Measurements from ENCODE around the gene CD46.
"Not testable (repeated sequence)": the region's sequence is repeated elsewhere in the genome, so short reads cannot be mapped to it uniquely, and the experiment has no call there.

CD46 gene

DNA sequence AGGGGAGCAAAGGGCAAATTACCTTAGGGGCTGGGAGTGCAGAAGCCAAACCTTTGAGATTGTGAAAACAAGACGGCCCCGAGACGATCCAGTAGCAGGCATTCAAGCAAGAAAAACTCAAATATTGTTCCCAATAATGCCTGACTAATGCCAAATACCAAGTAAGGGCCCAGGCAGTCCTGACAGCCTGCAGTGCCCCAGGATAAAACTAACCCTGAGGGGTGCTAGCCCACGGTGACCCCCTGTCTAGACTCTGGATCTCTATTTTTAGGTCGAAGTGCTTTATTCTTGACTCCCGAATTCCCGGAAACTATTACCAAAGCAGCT lies 428 bp upstream of the CD46 start:
- not testable (repeated sequence) for DNase-seq (ENCODE audit: low spot score)

DNA sequence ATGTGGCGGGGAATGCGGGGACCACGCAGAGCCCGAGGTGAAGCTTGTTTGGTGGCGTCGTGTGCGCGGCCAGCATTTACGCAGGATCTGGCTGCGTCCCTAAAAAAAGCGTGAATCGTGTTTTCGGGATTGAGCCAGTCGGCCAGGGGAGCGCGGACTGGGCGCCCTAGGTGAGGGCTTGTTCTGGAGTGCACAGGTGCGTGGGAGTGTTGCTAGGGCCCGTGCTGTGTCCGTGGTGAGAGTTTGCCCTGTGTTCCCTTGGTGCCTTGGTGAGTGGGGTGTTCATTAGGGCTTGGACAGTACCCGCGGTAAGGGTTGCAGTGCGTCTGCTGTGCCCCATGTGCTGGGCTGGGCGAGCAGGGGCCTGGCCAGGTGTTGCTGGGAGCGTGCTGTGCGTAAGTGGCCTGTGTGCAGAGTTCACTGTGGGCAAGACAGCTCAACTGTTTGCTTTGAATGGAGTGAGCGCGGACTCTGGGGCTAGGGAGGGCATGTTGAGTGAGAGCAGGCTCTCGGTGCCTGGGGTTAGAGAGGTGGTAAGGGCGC lies 673 bp downstream of the CD46 start:
- no peak for DNase-seq (ENCODE audit: low spot score)

DNA sequence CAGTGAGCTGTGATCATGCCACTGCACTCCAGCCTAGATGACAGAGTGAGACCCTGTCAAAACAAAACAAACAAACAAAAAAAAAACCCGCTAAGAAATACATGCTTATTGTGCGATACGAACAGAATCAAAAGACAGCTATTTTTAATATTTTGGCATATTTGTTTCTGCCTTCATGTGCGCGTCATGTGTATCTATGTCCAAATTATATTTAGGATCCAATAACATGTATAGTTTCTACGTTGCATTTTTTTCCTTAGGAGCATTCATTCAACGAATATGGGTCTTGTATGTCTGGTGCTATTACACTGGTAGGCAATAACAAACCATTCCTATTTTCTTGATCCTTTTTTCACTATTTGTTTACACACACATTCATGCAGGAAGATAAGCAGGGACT lies 1.8 kb downstream of the CD46 start:
- DNase-seq (ENCODE audit: low spot score), result no peak

GRCh38 chr1:207754011-207754410 lies 2.2 kb downstream of the CD46 start:
- no peak for DNase-seq (ENCODE audit: low spot score)

GRCh38 chr1:207754974-207755700 lies 3.3 kb downstream of the CD46 start:
- no peak for DNase-seq (ENCODE audit: low spot score)

DNA sequence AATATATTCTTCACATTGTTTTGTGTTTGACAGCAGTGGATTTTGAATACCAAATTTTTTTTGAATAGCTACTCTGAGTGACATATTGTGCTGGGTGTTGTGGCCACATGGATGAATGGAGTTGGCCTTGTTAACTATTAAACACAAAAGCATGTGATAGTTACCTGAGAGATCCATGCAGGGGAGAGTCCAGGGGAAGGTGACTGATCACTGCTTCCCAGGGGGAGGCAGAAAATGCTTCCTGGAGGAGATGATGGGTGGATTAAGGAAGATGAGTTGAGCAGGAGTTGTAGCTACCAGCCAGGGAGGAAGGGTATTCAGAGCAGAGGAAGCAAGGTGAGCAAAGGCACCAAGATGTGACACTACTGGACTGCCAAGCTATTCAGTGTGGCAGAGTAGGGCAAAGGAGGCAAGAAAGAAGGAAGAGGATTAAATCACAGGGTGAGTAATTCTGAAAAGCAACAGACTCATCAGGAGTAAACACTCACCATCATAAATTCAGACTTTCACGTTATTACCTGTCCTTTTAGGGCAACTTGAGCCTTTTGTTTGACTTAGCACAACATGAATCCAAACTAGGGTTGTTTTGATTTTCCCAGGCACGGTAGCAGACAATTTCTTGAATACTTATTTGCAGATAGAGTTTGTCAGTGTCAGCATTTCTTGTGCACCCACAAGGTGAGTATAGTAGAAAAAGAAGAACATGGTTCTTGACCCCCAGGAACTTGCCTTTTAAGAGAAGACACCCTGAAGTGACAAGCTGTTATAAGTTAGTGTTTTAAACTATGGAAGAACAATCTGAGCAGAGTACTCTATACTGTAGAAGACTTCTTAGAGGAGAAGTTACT lies 4.2 kb downstream of the CD46 start:
- DNase-seq (ENCODE audit: low spot score), result no peak

DNA sequence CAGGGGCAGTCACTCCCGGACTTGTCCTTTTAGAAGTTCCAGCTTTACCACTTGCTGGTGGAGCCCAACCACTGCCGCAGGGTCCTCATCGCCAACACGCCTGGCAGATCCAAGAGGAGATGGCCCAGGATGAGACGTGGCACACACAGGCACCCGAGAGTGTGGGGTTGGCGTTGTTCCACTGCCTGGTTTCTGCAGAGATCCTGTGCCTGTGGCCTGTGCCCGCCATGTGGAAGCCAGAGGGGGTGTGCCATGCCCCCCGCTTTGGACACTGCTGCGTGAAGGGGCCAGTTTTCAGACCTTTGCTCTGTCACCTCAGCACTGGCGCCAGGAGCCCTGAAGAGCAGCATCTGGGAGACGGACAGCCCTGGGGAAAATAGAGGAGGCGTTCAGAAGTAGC lies 10.8 kb downstream of the CD46 start:
- DNase-seq (ENCODE audit: low spot score), result no peak

- no peak for DNase-seq (ENCODE audit: low spot score)
Observed at GRCh38 chr1:207763091-207763490, 11.2 kb downstream of the CD46 start.

- no peak for DNase-seq (ENCODE audit: low spot score)
Observed at GRCh38 chr1:207763972-207764371, 12.1 kb downstream of the CD46 start.

DNA sequence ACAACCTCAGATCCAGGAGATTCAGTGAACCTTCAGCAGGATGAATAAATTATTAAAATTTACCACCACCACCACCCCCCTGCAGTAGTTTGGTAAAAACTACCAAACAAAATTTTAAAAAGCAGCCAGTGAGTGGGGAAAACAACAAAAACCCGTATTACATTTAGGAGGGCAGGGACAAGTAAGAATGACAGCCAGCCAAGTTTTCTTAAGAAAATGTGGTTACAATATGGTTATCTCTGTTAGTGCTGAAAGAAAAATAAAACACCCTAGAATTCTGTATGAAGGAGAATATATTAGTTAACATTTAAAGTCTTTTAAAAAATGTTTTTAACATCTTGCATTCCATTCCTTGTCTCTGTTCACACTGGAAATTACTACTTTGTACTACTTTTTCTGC lies 14.7 kb downstream of the CD46 start:
- no peak for DNase-seq (ENCODE audit: low spot score)

GRCh38 chr1:207770514-207770913 lies 18.7 kb downstream of the CD46 start:
- not testable (repeated sequence) for DNase-seq (ENCODE audit: low spot score)

DNA sequence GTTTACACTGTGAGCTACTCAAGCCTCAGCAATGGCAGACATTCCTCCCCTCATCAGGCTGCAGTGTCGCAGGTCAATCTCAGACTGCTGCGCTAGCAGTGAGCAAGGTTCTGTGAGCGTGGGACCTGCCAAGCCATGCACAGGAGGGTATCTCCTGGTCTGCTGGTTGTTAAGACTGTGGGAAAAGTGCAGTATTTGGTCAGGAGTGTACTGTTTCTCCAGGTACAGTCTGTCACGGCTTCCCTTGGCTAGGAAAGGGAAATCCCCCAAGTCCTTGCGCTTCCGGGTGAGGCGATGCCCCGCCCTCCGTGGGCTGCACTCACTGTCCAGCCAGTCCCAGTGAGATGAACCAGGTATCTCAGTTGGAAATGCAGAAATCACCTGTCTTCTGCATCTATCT lies 24.2 kb downstream of the CD46 start:
- not testable (repeated sequence) for DNase-seq (ENCODE audit: low spot score)

GRCh38 chr1:207777412-207777811 lies 25.6 kb downstream of the CD46 start:
- DNase-seq (ENCODE audit: low spot score), result not testable (repeated sequence)

DNA sequence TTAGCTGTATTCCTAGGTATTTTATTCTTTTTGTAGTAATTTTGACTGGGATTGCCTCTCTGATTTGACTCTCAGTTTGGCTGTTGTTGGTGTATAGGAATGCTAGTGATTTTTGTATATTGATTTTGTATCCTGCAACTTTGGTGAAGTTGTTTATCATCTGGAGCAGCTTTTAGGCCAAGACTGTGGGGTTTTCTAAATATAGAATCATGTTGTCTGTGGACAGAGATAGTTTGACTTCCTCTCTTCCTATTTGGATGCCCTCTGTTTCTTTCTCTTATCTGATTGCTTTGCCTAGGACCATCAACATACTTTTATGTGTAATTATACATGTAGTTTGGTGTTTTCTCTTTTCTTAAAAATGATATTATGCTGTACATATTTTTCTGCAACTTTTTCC lies 27.2 kb downstream of the CD46 start:
- no peak for DNase-seq (ENCODE audit: low spot score)

DNA sequence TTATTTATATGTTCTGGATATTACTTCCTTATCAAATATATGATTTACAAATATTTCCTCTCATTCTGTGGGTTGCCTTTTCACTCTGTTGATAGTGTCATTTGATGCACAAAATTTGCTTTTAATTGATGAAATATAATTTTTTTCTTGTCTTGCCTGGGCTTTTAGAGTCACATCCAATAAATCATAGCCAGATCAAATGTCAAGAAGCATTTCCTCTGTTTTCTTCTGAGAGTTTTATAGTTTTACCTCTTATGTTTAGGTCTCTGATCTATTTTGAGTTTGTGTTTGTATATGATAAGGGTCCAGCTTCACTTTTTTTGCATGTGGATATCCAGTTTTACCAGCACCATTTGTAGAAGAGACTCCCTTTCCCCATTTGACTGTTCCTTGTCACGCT lies 29.5 kb downstream of the CD46 start:
- no peak for DNase-seq (ENCODE audit: low spot score)

- no peak for DNase-seq (ENCODE audit: low spot score)
Observed at GRCh38 chr1:207787776-207788175, 35.9 kb downstream of the CD46 start.

GRCh38 chr1:207789386-207789785 lies 37.5 kb downstream of the CD46 start:
- DNase-seq (ENCODE audit: low spot score), result no peak

GRCh38 chr1:207789792-207790787 lies 38.2 kb downstream of the CD46 start:
- DNase-seq (ENCODE audit: low spot score), result no peak

DNA sequence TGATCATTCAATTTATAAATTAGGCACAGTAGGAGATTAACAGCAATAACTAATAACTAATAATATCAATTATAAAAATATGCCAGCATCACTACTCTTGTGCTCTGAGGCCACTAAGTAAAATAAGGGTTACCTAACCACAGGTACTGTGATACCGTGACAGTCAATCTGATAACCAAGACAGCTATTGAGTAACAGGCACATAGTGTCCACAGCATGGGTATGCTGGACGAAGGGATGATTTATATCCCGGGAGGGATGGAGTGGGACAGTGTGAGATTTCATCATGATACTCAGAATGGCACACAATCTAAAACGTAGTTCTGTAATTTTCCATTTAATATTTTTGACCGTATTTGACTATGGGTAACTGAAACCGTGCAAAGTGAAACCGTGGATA lies 39.4 kb downstream of the CD46 start:
- DNase-seq (ENCODE audit: low spot score), result no peak

DNA sequence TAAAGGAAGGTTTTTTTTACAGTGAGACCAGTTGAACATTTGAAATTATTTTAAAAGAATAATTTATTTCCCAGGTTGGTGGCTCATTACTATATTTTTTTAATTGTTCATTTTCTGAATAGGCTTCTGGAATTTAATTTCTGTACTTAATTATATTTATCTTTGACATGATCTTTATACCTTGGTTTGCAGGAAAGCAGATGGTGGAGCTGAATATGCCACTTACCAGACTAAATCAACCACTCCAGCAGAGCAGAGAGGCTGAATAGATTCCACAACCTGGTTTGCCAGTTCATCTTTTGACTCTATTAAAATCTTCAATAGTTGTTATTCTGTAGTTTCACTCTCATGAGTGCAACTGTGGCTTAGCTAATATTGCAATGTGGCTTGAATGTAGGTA lies 41.5 kb downstream of the CD46 start:
- no peak for DNase-seq (ENCODE audit: low spot score)

DNA sequence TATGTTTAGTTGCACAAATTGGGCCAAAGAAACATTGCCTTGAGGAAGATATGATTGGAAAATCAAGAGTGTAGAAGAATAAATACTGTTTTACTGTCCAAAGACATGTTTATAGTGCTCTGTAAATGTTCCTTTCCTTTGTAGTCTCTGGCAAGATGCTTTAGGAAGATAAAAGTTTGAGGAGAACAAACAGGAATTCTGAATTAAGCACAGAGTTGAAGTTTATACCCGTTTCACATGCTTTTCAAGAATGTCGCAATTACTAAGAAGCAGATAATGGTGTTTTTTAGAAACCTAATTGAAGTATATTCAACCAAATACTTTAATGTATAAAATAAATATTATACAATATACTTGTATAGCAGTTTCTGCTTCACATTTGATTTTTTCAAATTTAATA lies 43.0 kb downstream of the CD46 start:
- no peak for DNase-seq (ENCODE audit: low spot score)
